IMR-90 (cell line): Measurements from ENCODE around the gene RELN. TPM values are rescaled to one million over a fixed set of nuclear protein-coding genes. Genes with fewer than 3 reads are reported as not detected.

Experiments used
- ATAC-seq: fragments of 200-7000 bp; cut with Tn5 transposase; 2 replicates; pipeline ENCODE4 v1.9.1; 2020; ENCODE audit warnings: low read depth, mild to moderate bottlenecking, moderate library complexity
- BruUV-seq: library from RNA; stranded (reverse); fragments of 400-500 nt; replicated peaks from 2 replicates; lab custom pipeline; 2021; lab: Mats Ljungman, UMichigan
- CTCF ChIA-PET: fragments of 300-600 bp; formaldehyde crosslinking; extraction: SDS; loops from one replicate; lab custom pipeline; 2021; ENCODE audit warnings: antibody characterized with exemption; lab: Yijun Ruan, JAX
- POLR2A ChIA-PET: fragments of 300-600 bp; sonication (Branson Sonifier 250); formaldehyde crosslinking; loops from one replicate; lab custom pipeline; 2022; ENCODE audit warnings: antibody characterized with exemption; ENCODE audit not compliant: unreplicated experiment; lab: Charles Lee
- DNase-seq: peaks from one replicate; pipeline ENCODE4 v3.0.0; 2013
- H2AFZ ChIP-seq: replicated peaks from 2 replicates; pipeline ENCODE3; 2013; ENCODE audit warnings: low read length, mild to moderate bottlenecking; ENCODE audit not compliant: poor library complexity
- H2AK5ac ChIP-seq: 2 replicates; pipeline ENCODE4 v1.6.1; 2013; ENCODE audit warnings: low read depth, low read length, inconsistent platforms
- H2AK9ac ChIP-seq: replicated peaks from 2 replicates; pipeline ENCODE3; 2013; ENCODE audit warnings: mild to moderate bottlenecking, low read depth, low read length, moderate library complexity; ENCODE audit not compliant: poor library complexity
- H2BK120ac ChIP-seq: 2 replicates; pipeline ENCODE4 v1.6.1; 2013; ENCODE audit warnings: low read depth, low read length, inconsistent platforms
- H2BK15ac ChIP-seq: 3 replicates; pipeline ENCODE4 v1.6.1; 2013; ENCODE audit warnings: low read depth, low read length, inconsistent platforms
- H2BK20ac ChIP-seq: 2 replicates; pipeline ENCODE4 v1.6.1; 2013; ENCODE audit warnings: low read depth, mild to moderate bottlenecking, inconsistent platforms, low read length, moderate library complexity
- H2BK5ac ChIP-seq: 2 replicates; pipeline ENCODE4 v1.6.1; 2013; ENCODE audit warnings: mild to moderate bottlenecking, low read depth, low read length, inconsistent platforms; ENCODE audit not compliant: poor library complexity, severe bottlenecking
- H3K14ac ChIP-seq: replicated peaks from 2 replicates; pipeline ENCODE4 v1.6.1; 2013; ENCODE audit warnings: low read depth, low read length, inconsistent platforms
- H3K18ac ChIP-seq: 2 replicates; pipeline ENCODE4 v1.6.1; 2013; ENCODE audit warnings: low read depth, low read length, control low read depth
- H3K23ac ChIP-seq: 2 replicates; pipeline ENCODE4 v1.6.1; 2013; ENCODE audit warnings: low read depth, low read length, inconsistent platforms
- H3K27ac ChIP-seq: 2 replicates; pipeline ENCODE4 v1.5.1; 2013; ENCODE audit warnings: mild to moderate bottlenecking, control low read depth, low read length; ENCODE audit not compliant: insufficient read depth
- H3K27me3 ChIP-seq: 2 replicates; pipeline ENCODE4 v1.6.1; 2013; ENCODE audit warnings: low read length; ENCODE audit not compliant: control insufficient read depth, insufficient read depth
- H3K36me3 ChIP-seq: 2 replicates; pipeline ENCODE4 v1.6.1; 2013; ENCODE audit warnings: low read length, mixed read lengths; ENCODE audit not compliant: control insufficient read depth, insufficient read depth
- H3K4ac ChIP-seq: 2 replicates; pipeline ENCODE4 v1.6.1; 2013; ENCODE audit warnings: low read depth, low read length, inconsistent platforms
- H3K4me1 ChIP-seq: 2 replicates; pipeline ENCODE4 v1.6.1; 2013; ENCODE audit warnings: low read length, mixed read lengths; ENCODE audit not compliant: control insufficient read depth, insufficient read depth
- H3K4me2 ChIP-seq: 2 replicates; pipeline ENCODE4 v1.6.1; 2013; ENCODE audit warnings: low read depth, mild to moderate bottlenecking, control low read depth, low read length, moderate library complexity
- H3K4me3 ChIP-seq: 2 replicates; pipeline ENCODE4 v1.5.1; 2013; ENCODE audit warnings: low read depth, mild to moderate bottlenecking, control low read depth, low read length, moderate library complexity; ENCODE audit not compliant: insufficient read depth
- H3K56ac ChIP-seq: 2 replicates; pipeline ENCODE4 v1.6.1; 2013; ENCODE audit warnings: low read length, inconsistent platforms; ENCODE audit not compliant: insufficient read depth; ENCODE audit errors: extremely low read depth
- H3K79me1 ChIP-seq, 2 experiments: 2 replicates each; pipeline ENCODE4 v1.6.1; 2013; ENCODE audit warnings: low read length in 2 of 2, inconsistent platforms in 1 of 2, low read depth in 1 of 2
- H3K9ac ChIP-seq: 2 replicates; pipeline ENCODE4 v1.6.1; 2013; ENCODE audit warnings: low read depth, low read length, control low read depth
- H3K9me1 ChIP-seq: 2 replicates; pipeline ENCODE4 v1.6.1; 2013; ENCODE audit warnings: low read length, inconsistent platforms; ENCODE audit not compliant: insufficient read depth
- H3K9me3 ChIP-seq: 2 replicates; pipeline ENCODE4 v1.6.1; 2013; ENCODE audit warnings: low read length; ENCODE audit not compliant: control insufficient read depth, insufficient read depth
- H4K20me1 ChIP-seq: 2 replicates; pipeline ENCODE4 v1.6.1; 2013; ENCODE audit warnings: low read length, inconsistent platforms; ENCODE audit not compliant: insufficient read depth
- H4K5ac ChIP-seq: 2 replicates; pipeline ENCODE4 v1.6.1; 2013; ENCODE audit warnings: mild to moderate bottlenecking, low read depth, low read length, control low read depth
- H4K8ac ChIP-seq, 2 experiments: 2 replicates each; pipeline ENCODE4 v1.6.1; 2013; ENCODE audit warnings: low read depth in 2 of 2, low read length in 2 of 2, control low read depth in 1 of 2, inconsistent platforms in 1 of 2
- H4K91ac ChIP-seq: 2 replicates; pipeline ENCODE4 v1.6.1; 2013; ENCODE audit warnings: low read depth, low read length, inconsistent platforms; ENCODE audit not compliant: insufficient read depth
- BHLHE40 ChIP-seq: fragments of 150-350 bp; IDR thresholded peaks from 2 replicates; pipeline ENCODE4 v1.6.1; 2016; ENCODE audit warnings: mild to moderate bottlenecking, low read depth, low read length
- CEBPB ChIP-seq: IDR thresholded peaks from 2 replicates; pipeline ENCODE4 v1.6.1; 2012; ENCODE audit warnings: low read depth, low read length, improper control_type of control experiment
- CHD1 ChIP-seq: IDR thresholded peaks from 2 replicates; pipeline ENCODE4 v1.6.1; 2012; ENCODE audit warnings: low read depth, low read length, improper control_type of control experiment
- CTCF ChIP-seq: conservative IDR thresholded peaks from 2 replicates; pipeline ENCODE4 v1.5.1; 2012; ENCODE audit warnings: mild to moderate bottlenecking, low read depth, low read length, improper control_type of control experiment
- ELK1 ChIP-seq: fragments of 150-350 bp; IDR thresholded peaks from 2 replicates; pipeline ENCODE4 v1.6.1; 2016; ENCODE audit warnings: low read depth, mild to moderate bottlenecking, low read length, moderate library complexity, borderline replicate concordance
- FOS ChIP-seq: fragments of 150-350 bp; IDR thresholded peaks from 2 replicates; pipeline ENCODE4 v1.6.1; 2016; ENCODE audit warnings: low read depth, low read length
- MAFK ChIP-seq: IDR thresholded peaks from 2 replicates; pipeline ENCODE4 v1.6.1; 2012; ENCODE audit warnings: low read depth, low read length, improper control_type of control experiment
- MAZ ChIP-seq: IDR thresholded peaks from 2 replicates; pipeline ENCODE4 v1.6.1; 2012; ENCODE audit warnings: low read depth, mild to moderate bottlenecking, low read length, improper control_type of control experiment, moderate library complexity, borderline replicate concordance
- MXI1 ChIP-seq: IDR thresholded peaks from 2 replicates; pipeline ENCODE4 v1.6.1; 2012; ENCODE audit warnings: low read depth, mild to moderate bottlenecking, low read length, moderate library complexity, borderline replicate concordance
- NFE2L2 ChIP-seq: fragments of 150-350 bp; IDR thresholded peaks from 2 replicates; pipeline ENCODE4 v1.6.1; 2016; ENCODE audit warnings: low read depth, mild to moderate bottlenecking, low read length
- RAD21 ChIP-seq: IDR thresholded peaks from 2 replicates; pipeline ENCODE4 v1.6.1; 2012; ENCODE audit warnings: low read length, improper control_type of control experiment
- RCOR1 ChIP-seq: IDR thresholded peaks from 2 replicates; pipeline ENCODE4 v1.6.1; 2012; ENCODE audit warnings: mild to moderate bottlenecking, low read length, improper control_type of control experiment; ENCODE audit not compliant: insufficient replicate concordance
- RFX5 ChIP-seq: IDR thresholded peaks from 2 replicates; pipeline ENCODE4 v1.8.0; 2012; ENCODE audit warnings: low read depth, mild to moderate bottlenecking, low read length, moderate library complexity
- SMC3 ChIP-seq: fragments of 150-350 bp; IDR thresholded peaks from 2 replicates; pipeline ENCODE4 v1.6.1; 2016; ENCODE audit warnings: low read depth, mild to moderate bottlenecking, antibody characterized with exemption, low read length, moderate library complexity
- USF2 ChIP-seq: fragments of 150-350 bp; IDR thresholded peaks from 2 replicates; pipeline ENCODE4 v1.6.1; 2017; ENCODE audit warnings: mild to moderate bottlenecking, antibody characterized with exemption, low read length, low read depth
- WGBS, 2 experiments: methylation state at CpG; one replicate each; pipeline versions ENCODE4 v1.1.5 to v1.1.7; 2013; ENCODE audit warnings: missing lambda C conversion rate in 2 of 2; ENCODE audit not compliant: insufficient read length in 1 of 2; ENCODE audit errors: extremely low coverage in 2 of 2; 5-methylcytosine and 5-hydroxymethylcytosine counted together
- dilution Hi-C: fragments of 300-500 bp; cut with HindIII; formaldehyde crosslinking; loops from one replicate; pipeline ENCODE4 v1.14.3; 2018; ENCODE audit warnings: low sequenced_read_pairs; ENCODE audit not compliant: unreplicated experiment
- in situ Hi-C: fragments of 300-500 bp; cut with MboI; formaldehyde crosslinking; loops from 3 replicates; pipeline ENCODE4 v1.14.3; 2019; ENCODE audit warnings: low sequenced_read_pairs, inconsistent platforms, mixed read lengths
- intact Hi-C: fragments of 100-400 bp; cut with micrococcal nuclease; formaldehyde crosslinking; loops from 2 replicates; pipeline ENCODE4 v1.10.0; 2022
- polyA plus RNA-seq, 3 experiments: library from polyadenylated mRNA; depleted of rRNA; stranded (reverse); fragments of >200 nt; gene quantifications; 2 replicates each; pipeline ENCODE4 v1.2.3, GENCODE V29; 2012; ENCODE audit warnings: low replicate concordance in 1 of 3
- total RNA-seq: library from RNA; depleted of rRNA; stranded (reverse); fragments of >200 nt; gene quantifications from 2 replicates; pipeline ENCODE4 v1.2.3, GENCODE V29; 2012

RELN gene
- total and polyA plus RNA-seq, 2 of the 4 experiments (the other 2 are of a cell fraction): 14.7 to 23.7 TPM

- H3K9ac ChIP-seq: no peak overlapping the region
- no peaks in the 10 kb centered on the region for H3K4me1 ChIP-seq
- no peak overlapping the region for H3K14ac ChIP-seq
- no peak overlapping the region for H2BK5ac ChIP-seq
- no peak overlapping the region for H2BK15ac ChIP-seq
- DNase-seq (no peak), ATAC-seq (no peak)
- H4K91ac ChIP-seq: no peak overlapping the region
- no peaks in the 10 kb centered on the region for H3K9me1 ChIP-seq
- H3K23ac ChIP-seq: no peak overlapping the region
- in situ Hi-C loops: no loop called here
- no peaks in the 10 kb centered on the region for H3K36me3 ChIP-seq
- TF ChIP-seq RAD21 (no peak), RFX5 (no peak), SMC3 (no peak), CHD1 (no peak), ELK1 (no peak), FOS (no peak), RCOR1 (no peak), BHLHE40 (no peak), USF2 (no peak), MAZ (no peak), CTCF (no peak), NFE2L2 (no peak), MAFK (no peak), CEBPB (no peak), MXI1 (no peak)
- no peak overlapping the region for H3K18ac ChIP-seq
- CTCF ChIA-PET: no interaction called here
- H3K79me1 ChIP-seq: no peaks in the 10 kb centered on the region
- H3K27ac ChIP-seq: no peak overlapping the region
- H3K27me3 ChIP-seq: no peaks in the 10 kb centered on the region
- no peak overlapping the region for H2BK120ac ChIP-seq
- H4K20me1 ChIP-seq: no peaks in the 10 kb centered on the region
- WGBS, 2 experiments: 14% methylated on average over 1 of the region's 4 CpGs; no CpG with 5 or more reads in 1 of the 2 experiments
- no peak overlapping the region for H3K4me3 ChIP-seq
- H3K9me3 ChIP-seq: 0 out of 2 replicates have a peak, but pooled peaks cover 2% of the 10 kb centered on the region
- no peak overlapping the region for H4K5ac ChIP-seq
- H2AK5ac ChIP-seq: no peak overlapping the region
- no peak overlapping the region for H2AFZ ChIP-seq
- dilution Hi-C loops: no loop called here
- POLR2A ChIA-PET: no interaction called here
- no peak overlapping the region for H4K8ac ChIP-seq
- H3K4ac ChIP-seq: no peak overlapping the region
- BruUV-seq: no TSS peak
- H3K56ac ChIP-seq: no peak overlapping the region
- intact Hi-C loops: no loop called here
- no peak overlapping the region for H2AK9ac ChIP-seq
- no peak overlapping the region for H2BK20ac ChIP-seq
- no peak overlapping the region for H3K4me2 ChIP-seq
Measured at GRCh38 chr7:104035351-104035750, 45.9 kb upstream of the RELN start.
